Cardiac muscle cell (in vitro differentiated cells and primary cell): ENCODE results near the gene SLC27A2. TPM values are rescaled to one million over a fixed set of nuclear protein-coding genes. Genes with fewer than 3 reads are reported as not detected.

ENCODE experiments used
- DNase-seq, 2 donors: peaks; one replicate each; pipeline versions ENCODE4 v3.0.0 to v3.0.0-alpha.2; 2010 to 2017; ENCODE audit warnings: low read depth in 1 of 2, low spot score in 1 of 2
- H3K27ac ChIP-seq: fragments of 200-600 bp; sonication (generic); 2 replicates; pipeline ENCODE4 v1.5.1; 2016
- H3K27me3 ChIP-seq: fragments of 200-600 bp; sonication (generic); 2 replicates; pipeline ENCODE4 v1.6.0; 2016; ENCODE audit warnings: control low read depth
- H3K36me3 ChIP-seq: fragments of 200-600 bp; sonication (generic); 2 replicates; pipeline ENCODE4 v1.5.1; 2016; ENCODE audit warnings: control low read depth
- H3K4me1 ChIP-seq: fragments of 200-600 bp; sonication (generic); 2 replicates; pipeline ENCODE4 v1.8.1; 2017; ENCODE audit warnings: low read depth, mild to moderate bottlenecking, mixed run types
- H3K4me3 ChIP-seq: fragments of 200-600 bp; sonication (generic); 2 replicates; pipeline ENCODE4 v1.5.1; 2016; ENCODE audit warnings: mild to moderate bottlenecking
- H3K9me3 ChIP-seq: fragments of 200-600 bp; sonication (generic); 2 replicates; pipeline ENCODE4 v1.5.1; 2017; ENCODE audit warnings: low read depth, mild to moderate bottlenecking, control low read depth
- polyA plus RNA-seq: library from polyadenylated mRNA; unstranded; fragments of >200 nt; fragmentation: Nextera tagmentation; extraction: Ambion mirVana; gene quantifications from 2 replicates; pipeline ENCODE4 v1.2.1, GENCODE V29; 2016
- total RNA-seq: library from RNA; depleted of rRNA; stranded (reverse); fragments of >200 nt; gene quantifications from 2 replicates; pipeline ENCODE4 v1.2.3, GENCODE V29; 2016
- TF ChIP-seq, protein P1 (sequence below): IDR thresholded peaks from 2 replicates; pipeline ENCODE4 v1.5.1; 2012; ENCODE audit warnings: low read depth, mild to moderate bottlenecking, low read length

SLC27A2 gene
- total and polyA plus RNA-seq, 2 experiments from 2014 or later, result not detected

DNA sequence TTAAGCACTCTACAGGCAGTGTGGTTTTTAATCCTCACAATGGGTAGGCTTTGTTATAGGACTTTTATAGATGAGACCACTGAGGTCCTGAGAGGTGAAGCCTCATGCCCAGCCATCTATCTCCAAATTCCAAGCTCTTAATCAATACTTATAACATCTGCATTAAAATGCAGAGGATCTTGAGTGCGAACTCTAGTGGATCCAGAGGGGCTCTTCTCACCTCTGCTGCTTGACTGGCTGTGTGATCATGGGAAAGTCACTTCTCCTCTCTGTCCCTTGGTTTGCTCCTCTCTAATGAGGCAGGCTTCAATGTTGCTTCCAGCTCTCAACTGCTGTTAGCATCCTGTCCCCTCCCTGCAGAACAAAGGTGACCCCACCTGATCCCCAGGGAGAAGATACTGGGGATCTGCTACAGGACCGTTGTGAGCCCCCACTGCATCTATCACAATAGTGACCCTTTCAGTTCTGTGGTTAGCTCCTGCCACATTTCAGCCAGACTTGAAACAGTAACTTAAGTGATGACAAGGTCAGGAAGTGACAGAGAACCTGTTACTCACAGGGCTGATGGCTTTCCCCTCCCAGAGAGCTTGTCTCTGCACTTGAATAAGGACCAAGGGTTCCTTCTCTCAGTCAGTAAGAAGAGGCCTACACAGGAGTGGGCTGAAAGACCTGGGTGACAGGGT is 1.3 kb downstream of the SLC27A2 start:
- Histone ChIP-seq H3K27me3 (peaks cover 89% of the 10 kb centered on the region), H3K9me3 (no peaks in the 10 kb centered on the region), H3K36me3 (no peaks in the 10 kb centered on the region), H3K27ac (no peak overlapping the region), H3K4me1 (no peaks in the 10 kb centered on the region), H3K4me3 (no peak overlapping the region)
- TF ChIP-seq, protein P1, sequence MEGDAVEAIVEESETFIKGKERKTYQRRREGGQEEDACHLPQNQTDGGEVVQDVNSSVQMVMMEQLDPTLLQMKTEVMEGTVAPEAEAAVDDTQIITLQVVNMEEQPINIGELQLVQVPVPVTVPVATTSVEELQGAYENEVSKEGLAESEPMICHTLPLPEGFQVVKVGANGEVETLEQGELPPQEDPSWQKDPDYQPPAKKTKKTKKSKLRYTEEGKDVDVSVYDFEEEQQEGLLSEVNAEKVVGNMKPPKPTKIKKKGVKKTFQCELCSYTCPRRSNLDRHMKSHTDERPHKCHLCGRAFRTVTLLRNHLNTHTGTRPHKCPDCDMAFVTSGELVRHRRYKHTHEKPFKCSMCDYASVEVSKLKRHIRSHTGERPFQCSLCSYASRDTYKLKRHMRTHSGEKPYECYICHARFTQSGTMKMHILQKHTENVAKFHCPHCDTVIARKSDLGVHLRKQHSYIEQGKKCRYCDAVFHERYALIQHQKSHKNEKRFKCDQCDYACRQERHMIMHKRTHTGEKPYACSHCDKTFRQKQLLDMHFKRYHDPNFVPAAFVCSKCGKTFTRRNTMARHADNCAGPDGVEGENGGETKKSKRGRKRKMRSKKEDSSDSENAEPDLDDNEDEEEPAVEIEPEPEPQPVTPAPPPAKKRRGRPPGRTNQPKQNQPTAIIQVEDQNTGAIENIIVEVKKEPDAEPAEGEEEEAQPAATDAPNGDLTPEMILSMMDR, result no peak
- DNase-seq, result peak in 1 of 2 donors; percentile 8

DNA sequence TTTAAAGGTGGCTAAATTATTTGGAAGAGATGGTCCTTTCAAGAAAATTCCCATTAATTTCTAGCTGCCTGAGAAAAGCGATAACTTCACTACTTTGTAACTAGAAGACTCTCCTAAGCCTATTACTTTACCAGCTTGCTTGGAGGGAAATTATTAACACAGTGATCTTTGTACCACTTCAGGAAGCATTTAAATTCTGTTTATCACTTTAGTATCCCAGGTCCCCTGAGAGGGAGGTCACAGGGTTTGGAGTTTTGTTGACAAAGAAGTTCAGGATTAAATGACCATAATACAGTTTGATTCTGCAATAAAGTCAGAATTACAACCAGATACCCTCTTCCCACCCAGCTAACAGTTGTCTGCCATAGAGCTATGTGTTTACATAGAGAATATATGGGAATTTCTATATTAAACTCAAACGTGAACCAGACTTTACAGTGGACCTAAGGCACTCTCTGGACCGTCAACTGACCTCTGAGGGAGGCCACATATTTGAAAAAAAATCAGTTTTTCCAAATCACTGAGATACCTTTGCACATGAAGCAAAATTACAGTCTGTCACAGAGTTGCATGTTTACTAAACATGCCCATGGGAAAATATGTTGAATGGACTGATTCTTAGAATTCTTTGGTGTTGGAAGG is 3.0 kb downstream of the SLC27A2 start:
- Histone ChIP-seq H3K27me3 (peaks cover 88% of the 10 kb centered on the region), H3K9me3 (no peaks in the 10 kb centered on the region), H3K27ac (no peak overlapping the region), H3K36me3 (no peaks in the 10 kb centered on the region), H3K4me3 (no peak overlapping the region), H3K4me1 (no peaks in the 10 kb centered on the region)
- DNase-seq, result no peak
- TF ChIP-seq, protein P1, result no peak

DNA sequence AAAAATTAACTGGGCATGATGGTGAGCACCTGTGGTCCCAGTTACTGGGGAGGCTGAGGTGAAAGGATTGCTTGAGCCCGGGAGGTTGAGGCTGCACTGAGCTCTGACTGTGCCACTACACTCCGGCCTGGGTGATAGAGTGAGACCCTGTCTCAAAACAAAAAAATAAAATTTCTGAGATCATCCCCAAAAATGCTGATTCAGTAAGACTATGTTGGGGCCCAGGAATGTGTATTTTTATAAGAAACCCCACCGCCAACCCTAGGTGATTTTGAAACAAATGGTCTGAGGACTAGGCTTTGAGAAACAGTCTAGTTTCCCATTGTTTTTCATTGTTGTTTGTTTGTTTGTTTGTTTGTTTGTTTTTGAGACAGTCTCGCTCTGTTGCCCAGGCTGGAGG is 4.1 kb downstream of the SLC27A2 start:
- Histone ChIP-seq H3K36me3 (no peaks in the 10 kb centered on the region), H3K27me3 (peaks cover 88% of the 10 kb centered on the region), H3K27ac (no peak overlapping the region), H3K4me1 (no peaks in the 10 kb centered on the region), H3K4me3 (no peak overlapping the region), H3K9me3 (no peaks in the 10 kb centered on the region)
- TF ChIP-seq, protein P1, result no peak
- DNase-seq, result no peak

DNA sequence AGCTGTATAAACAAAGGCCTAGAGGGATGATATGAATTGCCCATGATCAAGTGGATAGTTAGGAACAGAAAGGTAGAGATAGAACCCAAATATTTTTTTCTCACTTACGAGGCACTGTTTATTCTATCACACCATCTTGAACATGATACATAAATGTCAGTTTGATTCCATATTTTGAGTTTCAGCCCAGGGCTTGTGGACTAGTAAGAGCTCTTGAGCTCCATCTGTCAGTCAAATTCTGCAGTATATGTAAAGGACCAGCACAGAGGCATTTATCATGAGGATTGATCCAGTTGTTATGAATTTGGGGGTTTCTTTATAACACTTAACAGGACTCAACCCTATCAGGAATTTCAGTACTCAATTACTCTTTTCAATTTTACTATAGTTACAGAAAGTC is 4.8 kb downstream of the SLC27A2 start:
- no peaks in the 10 kb centered on the region for H3K4me1 ChIP-seq
- no peak for DNase-seq
- TF ChIP-seq, protein P1, result no peak

DNA sequence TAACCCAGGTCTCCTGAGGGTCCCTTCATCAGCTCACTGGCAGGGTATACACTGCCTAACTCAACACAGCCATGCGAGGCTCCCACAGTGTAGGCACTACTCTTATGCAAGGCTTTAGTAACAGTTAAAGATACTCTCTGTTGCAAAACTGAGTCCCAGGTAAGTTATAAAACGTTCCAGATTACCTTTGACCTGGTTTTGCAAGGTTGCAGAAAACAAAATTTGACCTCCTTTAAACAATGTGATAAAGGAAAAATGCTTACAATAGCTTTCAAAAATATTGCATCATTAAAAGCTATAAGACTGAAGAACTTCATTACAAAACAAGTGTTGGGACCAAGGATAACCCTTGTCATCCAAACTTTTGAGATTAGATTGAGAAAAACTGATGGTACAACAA is 5.5 kb downstream of the SLC27A2 start:
- TF ChIP-seq, protein P1, result no peak

More for the DNA sequence above, 4.8 kb downstream of the SLC27A2 start:
- Histone ChIP-seq H3K27me3 (peaks cover 87% of the 10 kb centered on the region), H3K36me3 (no peaks in the 10 kb centered on the region), H3K27ac (no peak overlapping the region), H3K4me3 (no peak overlapping the region), H3K9me3 (no peaks in the 10 kb centered on the region)

More for the DNA sequence above, 5.5 kb downstream of the SLC27A2 start:
- Histone ChIP-seq H3K27ac (no peak overlapping the region), H3K9me3 (no peaks in the 10 kb centered on the region), H3K36me3 (no peaks in the 10 kb centered on the region), H3K4me3 (no peak overlapping the region), H3K27me3 (peaks cover 82% of the 10 kb centered on the region), H3K4me1 (no peaks in the 10 kb centered on the region)
- no peak for DNase-seq
